ENCODE measurements around the gene LDHD.

DNA sequence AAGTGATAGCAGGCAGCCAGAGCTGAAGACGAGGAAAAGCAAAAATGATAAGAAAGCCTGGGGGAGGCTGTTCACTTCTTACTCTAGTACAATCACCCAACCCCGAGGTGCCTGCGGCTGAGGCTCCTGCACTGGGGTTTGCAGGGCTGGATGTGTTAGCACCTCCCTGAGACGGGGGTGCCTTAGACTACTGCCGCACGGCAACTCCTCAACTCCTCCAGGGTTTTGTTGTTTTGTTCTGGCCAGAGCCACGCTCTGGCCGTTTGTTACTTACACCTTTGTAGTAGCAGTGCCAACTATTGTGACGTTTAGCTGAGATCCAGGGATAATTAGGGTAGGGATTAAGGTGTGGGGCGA, 51.5 kb downstream of the LDHD start:
- TF ChIP-seq, protein P1, sequence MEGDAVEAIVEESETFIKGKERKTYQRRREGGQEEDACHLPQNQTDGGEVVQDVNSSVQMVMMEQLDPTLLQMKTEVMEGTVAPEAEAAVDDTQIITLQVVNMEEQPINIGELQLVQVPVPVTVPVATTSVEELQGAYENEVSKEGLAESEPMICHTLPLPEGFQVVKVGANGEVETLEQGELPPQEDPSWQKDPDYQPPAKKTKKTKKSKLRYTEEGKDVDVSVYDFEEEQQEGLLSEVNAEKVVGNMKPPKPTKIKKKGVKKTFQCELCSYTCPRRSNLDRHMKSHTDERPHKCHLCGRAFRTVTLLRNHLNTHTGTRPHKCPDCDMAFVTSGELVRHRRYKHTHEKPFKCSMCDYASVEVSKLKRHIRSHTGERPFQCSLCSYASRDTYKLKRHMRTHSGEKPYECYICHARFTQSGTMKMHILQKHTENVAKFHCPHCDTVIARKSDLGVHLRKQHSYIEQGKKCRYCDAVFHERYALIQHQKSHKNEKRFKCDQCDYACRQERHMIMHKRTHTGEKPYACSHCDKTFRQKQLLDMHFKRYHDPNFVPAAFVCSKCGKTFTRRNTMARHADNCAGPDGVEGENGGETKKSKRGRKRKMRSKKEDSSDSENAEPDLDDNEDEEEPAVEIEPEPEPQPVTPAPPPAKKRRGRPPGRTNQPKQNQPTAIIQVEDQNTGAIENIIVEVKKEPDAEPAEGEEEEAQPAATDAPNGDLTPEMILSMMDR (conservative IDR thresholded peaks at IDR 0.05; ENCODE audit: low read length), result no peak
- no peak for TF ChIP-seq EZH2phosphoT487 (IDR thresholded peaks at IDR 0.05; ENCODE audit: borderline replicate concordance)

Data from Loucy (cell line).